Hepatocyte (in vitro differentiated cells): ENCODE results near the gene MFAP3L. TPM values are rescaled to one million over a fixed set of nuclear protein-coding genes. Genes with fewer than 3 reads are reported as not detected.

Experiments
- DNase-seq: peaks from one replicate; pipeline ENCODE4 v3.0.0-alpha.2; 2016; ENCODE audit warnings: low spot score
- H2AFZ ChIP-seq: fragments of 200-600 bp; sonication (generic); 2 replicates; pipeline ENCODE4 v1.6.0; 2016; ENCODE audit warnings: antibody characterized with exemption, mild to moderate bottlenecking
- H3K27ac ChIP-seq: fragments of 200-600 bp; sonication (generic); 2 replicates; pipeline ENCODE4 v1.5.1; 2016; ENCODE audit warnings: mild to moderate bottlenecking
- H3K27me3 ChIP-seq: fragments of 200-600 bp; sonication (generic); 2 replicates; pipeline ENCODE4 v1.6.1; 2016
- H3K36me3 ChIP-seq: fragments of 200-600 bp; sonication (generic); replicated peaks from 2 replicates; pipeline ENCODE4 v1.5.1; 2016; ENCODE audit warnings: low read depth; ENCODE audit not compliant: insufficient read depth
- H3K4me1 ChIP-seq: fragments of 200-600 bp; sonication (generic); 2 replicates; pipeline ENCODE4 v1.5.1; 2016; ENCODE audit warnings: mild to moderate bottlenecking, moderate library complexity; ENCODE audit not compliant: insufficient read depth
- H3K4me2 ChIP-seq: fragments of 200-600 bp; sonication (generic); 2 replicates; pipeline ENCODE4 v1.6.0; 2016
- H3K4me3 ChIP-seq: fragments of 200-600 bp; sonication (generic); 2 replicates; pipeline ENCODE4 v1.5.1; 2016; ENCODE audit warnings: mild to moderate bottlenecking
- H3K79me2 ChIP-seq: fragments of 200-600 bp; sonication (generic); 2 replicates; pipeline ENCODE4 v1.6.0; 2017; ENCODE audit warnings: mild to moderate bottlenecking
- H3K9me2 ChIP-seq: fragments of 200-600 bp; sonication (generic); replicated peaks from 2 replicates; pipeline ENCODE4 v1.6.0; 2017; ENCODE audit warnings: mild to moderate bottlenecking; ENCODE audit not compliant: insufficient read depth
- H3K9me3 ChIP-seq: fragments of 200-600 bp; sonication (generic); 2 replicates; pipeline ENCODE4 v1.5.1; 2016; ENCODE audit warnings: low read depth, mild to moderate bottlenecking
- H4K20me1 ChIP-seq: fragments of 200-600 bp; sonication (generic); 2 replicates; pipeline ENCODE4 v1.6.0; 2016; ENCODE audit warnings: mild to moderate bottlenecking; ENCODE audit not compliant: insufficient read depth, poor library complexity, severe bottlenecking
- EZH2 ChIP-seq: fragments of 200-600 bp; sonication (generic); IDR thresholded peaks from 2 replicates; pipeline ENCODE4 v1.6.1; 2016; ENCODE audit warnings: antibody characterized with exemption, mild to moderate bottlenecking, borderline replicate concordance
- EZH2phosphoT487 ChIP-seq: fragments of 200-600 bp; sonication (generic); IDR thresholded peaks from one replicate; pipeline ENCODE4 v1.6.1; 2018; ENCODE audit warnings: antibody characterized with exemption, mild to moderate bottlenecking, low read depth, moderate library complexity; ENCODE audit not compliant: unreplicated experiment, severe bottlenecking
- WGBS: methylation state at CpG from one replicate; pipeline ENCODE4 v1.1.6; 2016; ENCODE audit warnings: low lambda C conversion rate; ENCODE audit errors: missing lambda C conversion rate; 5-methylcytosine and 5-hydroxymethylcytosine counted together
- polyA plus RNA-seq: library from polyadenylated mRNA; unstranded; fragments of >200 nt; fragmentation: Nextera tagmentation; extraction: Ambion mirVana; gene quantifications from 2 replicates; pipeline ENCODE4 v1.2.1, GENCODE V29; 2016
- total RNA-seq: library from RNA; depleted of rRNA; stranded (reverse); fragments of >200 nt; gene quantifications from 2 replicates; pipeline ENCODE4 v1.2.3, GENCODE V29; 2014
- TF ChIP-seq, protein P1 (sequence below): fragments of 200-600 bp; sonication (generic); IDR thresholded peaks from 2 replicates; pipeline ENCODE4 v1.5.1; 2016; ENCODE audit warnings: antibody characterized with exemption, mild to moderate bottlenecking; ENCODE audit not compliant: poor library complexity

Gene MFAP3L
- total and polyA plus RNA-seq, 2 experiments from 2014 or later, result 2.9 to 11.4 TPM

DNA sequence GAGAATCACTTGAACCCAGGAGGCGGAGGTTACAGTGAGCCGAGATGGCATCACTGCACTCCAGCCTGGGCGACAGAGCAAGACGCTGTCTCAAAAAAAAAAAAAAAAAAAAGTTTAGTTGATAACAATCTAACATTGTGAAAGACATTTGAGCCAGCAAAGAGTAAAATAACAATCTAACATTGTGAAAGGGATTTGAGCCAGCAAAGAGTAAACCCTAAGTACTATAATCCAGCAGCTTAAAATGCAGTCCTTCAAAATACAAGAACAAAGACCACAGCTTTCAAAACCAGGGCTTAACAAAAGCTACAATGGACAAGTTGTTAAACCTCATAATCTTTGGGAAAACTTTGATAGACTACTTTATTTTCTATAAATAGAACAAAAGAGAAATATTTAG is 16.9 kb downstream of the MFAP3L start:
- WGBS, result 82% methylated on average over 3 of the region's 4 CpGs
- Histone ChIP-seq H4K20me1 (no peaks in the 10 kb centered on the region), H2AFZ (no peak overlapping the region), H3K79me2 (no peaks in the 10 kb centered on the region), H3K4me2 (no peak overlapping the region), H3K27me3 (no peaks in the 10 kb centered on the region), H3K4me3 (no peak overlapping the region), H3K4me1 (no peaks in the 10 kb centered on the region), H3K36me3 (no peaks in the 10 kb centered on the region), H3K9me3 (no peaks in the 10 kb centered on the region), H3K27ac (no peak overlapping the region), H3K9me2 (no peaks in the 10 kb centered on the region)
- TF ChIP-seq EZH2 (no peak), EZH2phosphoT487 (no peak)
- TF ChIP-seq, protein P1, sequence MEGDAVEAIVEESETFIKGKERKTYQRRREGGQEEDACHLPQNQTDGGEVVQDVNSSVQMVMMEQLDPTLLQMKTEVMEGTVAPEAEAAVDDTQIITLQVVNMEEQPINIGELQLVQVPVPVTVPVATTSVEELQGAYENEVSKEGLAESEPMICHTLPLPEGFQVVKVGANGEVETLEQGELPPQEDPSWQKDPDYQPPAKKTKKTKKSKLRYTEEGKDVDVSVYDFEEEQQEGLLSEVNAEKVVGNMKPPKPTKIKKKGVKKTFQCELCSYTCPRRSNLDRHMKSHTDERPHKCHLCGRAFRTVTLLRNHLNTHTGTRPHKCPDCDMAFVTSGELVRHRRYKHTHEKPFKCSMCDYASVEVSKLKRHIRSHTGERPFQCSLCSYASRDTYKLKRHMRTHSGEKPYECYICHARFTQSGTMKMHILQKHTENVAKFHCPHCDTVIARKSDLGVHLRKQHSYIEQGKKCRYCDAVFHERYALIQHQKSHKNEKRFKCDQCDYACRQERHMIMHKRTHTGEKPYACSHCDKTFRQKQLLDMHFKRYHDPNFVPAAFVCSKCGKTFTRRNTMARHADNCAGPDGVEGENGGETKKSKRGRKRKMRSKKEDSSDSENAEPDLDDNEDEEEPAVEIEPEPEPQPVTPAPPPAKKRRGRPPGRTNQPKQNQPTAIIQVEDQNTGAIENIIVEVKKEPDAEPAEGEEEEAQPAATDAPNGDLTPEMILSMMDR, result no peak
- DNase-seq, result no peak

DNA sequence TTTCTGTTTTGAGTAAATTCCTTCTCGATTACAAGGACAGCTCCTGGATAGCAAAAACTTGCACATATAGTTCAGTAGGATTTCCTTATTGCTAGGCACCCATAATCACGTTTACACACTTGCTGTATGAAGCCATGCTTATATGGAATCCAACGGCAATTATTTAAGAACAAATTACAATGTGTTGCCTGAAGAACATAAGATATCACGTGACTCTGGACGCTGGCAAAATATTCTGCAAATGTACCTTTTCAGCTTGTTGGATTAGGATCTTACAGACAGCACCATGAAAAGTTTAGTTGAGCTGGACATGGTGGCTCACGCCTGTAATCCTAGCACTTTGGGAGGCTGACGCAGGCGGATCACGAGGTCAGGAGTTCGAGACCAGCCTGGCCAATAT is 17.4 kb downstream of the MFAP3L start:
- TF ChIP-seq, protein P1, result no peak
- TF ChIP-seq EZH2phosphoT487 (no peak), EZH2 (no peak)
- Histone ChIP-seq H2AFZ (no peak overlapping the region), H3K27me3 (no peaks in the 10 kb centered on the region), H3K79me2 (no peaks in the 10 kb centered on the region), H3K4me2 (no peak overlapping the region), H3K4me3 (no peak overlapping the region), H3K4me1 (no peaks in the 10 kb centered on the region), H3K9me3 (no peaks in the 10 kb centered on the region), H3K27ac (no peak overlapping the region), H3K36me3 (no peaks in the 10 kb centered on the region), H3K9me2 (no peaks in the 10 kb centered on the region), H4K20me1 (no peaks in the 10 kb centered on the region)
- WGBS, result 95% methylated on average over 10 of the region's 10 CpGs
- no peak for DNase-seq

DNA sequence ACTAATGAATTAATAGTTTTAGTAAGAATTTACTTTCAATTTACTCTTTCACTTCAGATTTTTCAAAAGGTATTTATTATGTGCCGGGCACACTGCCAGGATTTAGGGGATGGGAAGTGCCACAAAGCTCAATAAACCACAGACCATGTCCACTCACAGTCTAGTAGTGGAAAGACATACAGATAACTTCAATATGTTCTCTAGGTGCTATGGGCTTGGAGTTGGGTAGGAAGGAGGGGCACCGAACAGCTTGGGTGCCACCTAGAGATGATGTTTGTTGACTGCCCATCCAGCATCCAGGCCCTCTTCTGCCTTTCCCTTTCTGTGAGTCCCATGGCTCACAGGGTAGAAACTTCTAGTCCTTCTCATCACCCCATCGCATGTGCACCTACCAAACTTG is 17.8 kb downstream of the MFAP3L start:
- Histone ChIP-seq H3K36me3 (no peaks in the 10 kb centered on the region), H3K27me3 (no peaks in the 10 kb centered on the region), H3K9me2 (no peaks in the 10 kb centered on the region), H3K79me2 (no peaks in the 10 kb centered on the region), H3K4me1 (no peaks in the 10 kb centered on the region), H4K20me1 (no peaks in the 10 kb centered on the region), H3K4me2 (no peak overlapping the region), H2AFZ (no peak overlapping the region), H3K4me3 (no peak overlapping the region), H3K27ac (no peak overlapping the region), H3K9me3 (no peaks in the 10 kb centered on the region)
- WGBS, result 89% methylated on average over 3 of the region's 3 CpGs
- DNase-seq, result no peak
- TF ChIP-seq, protein P1, result no peak
- TF ChIP-seq EZH2phosphoT487, result no peak
- no peak for TF ChIP-seq EZH2

DNA sequence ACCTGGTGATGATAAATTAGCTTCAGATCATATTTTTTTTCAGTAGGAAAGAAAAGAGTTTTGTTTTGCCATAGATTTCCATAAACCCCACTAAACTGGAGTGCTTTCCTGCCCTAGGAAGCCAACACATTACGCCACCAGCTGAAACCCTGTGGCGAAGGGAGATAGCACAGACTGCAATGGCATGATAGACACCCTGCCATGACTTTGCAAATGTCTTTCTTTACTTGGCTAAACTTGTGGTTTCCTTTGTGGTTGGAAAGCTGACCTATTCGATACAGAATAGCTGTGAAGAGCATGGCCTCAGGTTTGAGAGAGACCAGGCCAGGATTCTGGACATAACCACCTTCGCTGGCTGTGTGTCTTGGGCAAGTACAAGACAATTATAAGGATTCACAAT is 19.1 kb downstream of the MFAP3L start:
- no peaks in the 10 kb centered on the region for H3K27me3 ChIP-seq
- no peaks in the 10 kb centered on the region for H4K20me1 ChIP-seq
- no peaks in the 10 kb centered on the region for H3K9me2 ChIP-seq
- no peaks in the 10 kb centered on the region for H3K9me3 ChIP-seq
- H3K4me3 ChIP-seq, result no peak overlapping the region
- DNase-seq, result no peak
- no peaks in the 10 kb centered on the region for H3K79me2 ChIP-seq
- WGBS, result 92% methylated on average over 4 of the region's 4 CpGs
- no peak overlapping the region for H3K27ac ChIP-seq
- H3K36me3 ChIP-seq, result no peaks in the 10 kb centered on the region
- no peak overlapping the region for H2AFZ ChIP-seq
- no peak overlapping the region for H3K4me2 ChIP-seq
- no peaks in the 10 kb centered on the region for H3K4me1 ChIP-seq
- TF ChIP-seq, protein P1, result no peak
- TF ChIP-seq EZH2phosphoT487, result no peak
- no peak for TF ChIP-seq EZH2
